Measurements from ENCODE around the gene OGDHL. TPM values are rescaled to one million over a fixed set of nuclear protein-coding genes. Genes with fewer than 3 reads are reported as not detected.

Gene OGDHL
- total and polyA plus RNA-seq, 2 experiments from 2014 or later, result not detected

DNA sequence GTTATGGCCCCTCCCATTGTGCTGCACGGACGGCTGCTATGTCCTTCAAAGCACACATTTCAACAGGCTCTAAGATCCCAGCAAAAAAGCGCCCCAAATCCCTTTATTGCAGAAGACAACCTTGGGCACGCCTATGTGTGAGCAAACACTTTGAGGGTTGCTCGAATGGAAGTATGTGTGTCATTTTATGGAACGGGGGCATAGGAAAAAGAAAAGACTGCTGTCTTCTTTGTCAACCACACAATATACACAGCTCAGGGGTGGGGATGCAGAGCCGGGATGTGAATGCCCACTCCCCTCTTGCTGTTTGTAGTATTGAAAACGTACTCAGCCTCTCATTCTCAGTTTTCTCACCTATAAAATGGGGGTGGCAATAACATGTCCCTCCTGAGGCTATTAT is 50.6 kb downstream of the OGDHL start:
- Histone ChIP-seq H3K4me2 (ENCODE audit: unreplicated experiment) (no peak overlapping the region), H3K4me1 (ENCODE audit: insufficient read depth) (no peaks in the 10 kb centered on the region), H3K27ac (no peak overlapping the region), H3K9me2 (ENCODE audit: insufficient read depth) (no peaks in the 10 kb centered on the region), H3K9me3 (ENCODE audit: low read depth) (no peaks in the 10 kb centered on the region), H3K36me3 (ENCODE audit: low read depth) (no peaks in the 10 kb centered on the region), H3K79me2 (ENCODE audit: insufficient read depth) (no peaks in the 10 kb centered on the region), H3K4me3 (no peak overlapping the region), H3K9ac (no peak overlapping the region), H3K27me3 (replicated peaks; ENCODE audit: insufficient read depth) (peaks cover 30% of the 10 kb centered on the region), H2AFZ (no peak overlapping the region), H3F3A (ENCODE audit: insufficient read depth) (no peaks in the 10 kb centered on the region), H4K20me1 (ENCODE audit: insufficient read depth) (no peaks in the 10 kb centered on the region)
- in situ Hi-C loops (cut with MboI), result no loop called here
- WGBS, 2 experiments (ENCODE audit: low coverage in 1 of 2, low lambda C conversion rate in 2 of 2, missing lambda C conversion rate in 2 of 2), result 14% methylated on average over 8 of the region's 8 CpGs
- DNase-seq, result no peak
- TF ChIP-seq EZH2phosphoT487 (IDR thresholded peaks at IDR 0.05; ENCODE audit: insufficient read depth, low read depth) (no peak), EZH2 (IDR thresholded peaks at IDR 0.05; ENCODE audit: insufficient read depth, poor library complexity, severe bottlenecking) (no peak)

GRCh38 chr10:49710966-49711365 is 51.2 kb downstream of the OGDHL start:
- Histone ChIP-seq H3K4me2 (ENCODE audit: unreplicated experiment) (no peak overlapping the region), H3K27ac (no peak overlapping the region), H3K9ac (no peak overlapping the region), H3K4me3 (no peak overlapping the region), H3K9me2 (ENCODE audit: insufficient read depth) (no peaks in the 10 kb centered on the region), H2AFZ (no peak overlapping the region), H3K9me3 (ENCODE audit: low read depth) (no peaks in the 10 kb centered on the region), H3K4me1 (ENCODE audit: insufficient read depth) (no peaks in the 10 kb centered on the region), H3K36me3 (ENCODE audit: low read depth) (no peaks in the 10 kb centered on the region), H3K27me3 (replicated peaks; ENCODE audit: insufficient read depth) (peaks cover 30% of the 10 kb centered on the region), H4K20me1 (ENCODE audit: insufficient read depth) (no peaks in the 10 kb centered on the region), H3K79me2 (ENCODE audit: insufficient read depth) (no peaks in the 10 kb centered on the region), H3F3A (ENCODE audit: insufficient read depth) (no peaks in the 10 kb centered on the region)
- 24 to 43% methylated on average over 6 of the region's 6 CpGs for WGBS, 2 experiments (ENCODE audit: low coverage in 1 of 2, low lambda C conversion rate in 2 of 2, missing lambda C conversion rate in 2 of 2)
- in situ Hi-C loops (cut with MboI), result no loop called here
- no peak for DNase-seq
- TF ChIP-seq EZH2phosphoT487 (IDR thresholded peaks at IDR 0.05; ENCODE audit: insufficient read depth, low read depth), result no peak
- no peak for TF ChIP-seq EZH2 (IDR thresholded peaks at IDR 0.05; ENCODE audit: insufficient read depth, poor library complexity, severe bottlenecking)

GRCh38 chr10:49709934-49710333 is 52.2 kb downstream of the OGDHL start:
- H3K9me3 ChIP-seq (ENCODE audit: low read depth), result no peaks in the 10 kb centered on the region
- H3K9ac ChIP-seq, result no peak overlapping the region
- H3F3A ChIP-seq (ENCODE audit: insufficient read depth), result no peaks in the 10 kb centered on the region
- H3K27me3 ChIP-seq (replicated peaks; ENCODE audit: insufficient read depth), result peaks cover 39% of the 10 kb centered on the region
- no peaks in the 10 kb centered on the region for H3K9me2 ChIP-seq (ENCODE audit: insufficient read depth)
- in situ Hi-C loops (cut with MboI), result no loop called here
- 38 to 42% methylated on average over 5 of the region's 5 CpGs for WGBS, 2 experiments (ENCODE audit: low coverage in 1 of 2, low lambda C conversion rate in 2 of 2, missing lambda C conversion rate in 2 of 2)
- no peak overlapping the region for H2AFZ ChIP-seq
- no peaks in the 10 kb centered on the region for H3K4me1 ChIP-seq (ENCODE audit: insufficient read depth)
- no peak overlapping the region for H3K27ac ChIP-seq
- H3K36me3 ChIP-seq (ENCODE audit: low read depth), result no peaks in the 10 kb centered on the region
- no peak overlapping the region for H3K4me2 ChIP-seq (ENCODE audit: unreplicated experiment)
- H3K4me3 ChIP-seq, result no peak overlapping the region
- H3K79me2 ChIP-seq (ENCODE audit: insufficient read depth), result no peaks in the 10 kb centered on the region
- TF ChIP-seq EZH2phosphoT487 (IDR thresholded peaks at IDR 0.05; ENCODE audit: insufficient read depth, low read depth), result no peak
- no peak for TF ChIP-seq EZH2 (IDR thresholded peaks at IDR 0.05; ENCODE audit: insufficient read depth, poor library complexity, severe bottlenecking)
- no peaks in the 10 kb centered on the region for H4K20me1 ChIP-seq (ENCODE audit: insufficient read depth)
- no peak for DNase-seq

- TF ChIP-seq EZH2phosphoT487 (IDR thresholded peaks at IDR 0.05; ENCODE audit: insufficient read depth, low read depth) (no peak), EZH2 (IDR thresholded peaks at IDR 0.05; ENCODE audit: insufficient read depth, poor library complexity, severe bottlenecking) (no peak)
- no peak overlapping the region for H3K4me3 ChIP-seq
- no peak for DNase-seq
- no peaks in the 10 kb centered on the region for H3K9me2 ChIP-seq (ENCODE audit: insufficient read depth)
- H3K9me3 ChIP-seq (ENCODE audit: low read depth), result no peaks in the 10 kb centered on the region
- no peak overlapping the region for H3K27ac ChIP-seq
- no peaks in the 10 kb centered on the region for H3K36me3 ChIP-seq (ENCODE audit: low read depth)
- H4K20me1 ChIP-seq (ENCODE audit: insufficient read depth), result no peaks in the 10 kb centered on the region
- peaks cover 50% of the 10 kb centered on the region for H3K27me3 ChIP-seq (replicated peaks; ENCODE audit: insufficient read depth)
- no peak overlapping the region for H3K4me2 ChIP-seq (ENCODE audit: unreplicated experiment)
- H3K9ac ChIP-seq, result no peak overlapping the region
- no peaks in the 10 kb centered on the region for H3K79me2 ChIP-seq (ENCODE audit: insufficient read depth)
- in situ Hi-C loops (cut with MboI), result no loop called here
- H2AFZ ChIP-seq, result no peak overlapping the region
- 24 to 32% methylated on average over 3 of the region's 3 CpGs for WGBS, 2 experiments (ENCODE audit: low coverage in 1 of 2, low lambda C conversion rate in 2 of 2, missing lambda C conversion rate in 2 of 2)
- H3K4me1 ChIP-seq (ENCODE audit: insufficient read depth), result no peaks in the 10 kb centered on the region
- H3F3A ChIP-seq (ENCODE audit: insufficient read depth), result no peaks in the 10 kb centered on the region
Observed at GRCh38 chr10:49707585-49707984, 54.5 kb downstream of the OGDHL start.

GRCh38 chr10:49700997-49701396 is 61.1 kb downstream of the OGDHL start:
- no peaks in the 10 kb centered on the region for H3K79me2 ChIP-seq (ENCODE audit: insufficient read depth)
- H3K27me3 ChIP-seq (replicated peaks; ENCODE audit: insufficient read depth), result peaks cover 44% of the 10 kb centered on the region
- no peaks in the 10 kb centered on the region for H3K36me3 ChIP-seq (ENCODE audit: low read depth)
- no peak overlapping the region for H3K4me2 ChIP-seq (ENCODE audit: unreplicated experiment)
- H3K9me3 ChIP-seq (ENCODE audit: low read depth), result no peaks in the 10 kb centered on the region
- no peak overlapping the region for H3K9ac ChIP-seq
- no peak for DNase-seq
- H3K4me1 ChIP-seq (ENCODE audit: insufficient read depth), result no peaks in the 10 kb centered on the region
- no peak overlapping the region for H3K27ac ChIP-seq
- no peaks in the 10 kb centered on the region for H3K9me2 ChIP-seq (ENCODE audit: insufficient read depth)
- in situ Hi-C loops (cut with MboI), result no loop called here
- no peaks in the 10 kb centered on the region for H4K20me1 ChIP-seq (ENCODE audit: insufficient read depth)
- no peak overlapping the region for H3K4me3 ChIP-seq
- no peak for TF ChIP-seq EZH2 (IDR thresholded peaks at IDR 0.05; ENCODE audit: insufficient read depth, poor library complexity, severe bottlenecking)
- TF ChIP-seq EZH2phosphoT487 (IDR thresholded peaks at IDR 0.05; ENCODE audit: insufficient read depth, low read depth), result no peak
- H3F3A ChIP-seq (ENCODE audit: insufficient read depth), result no peaks in the 10 kb centered on the region
- WGBS, 2 experiments (ENCODE audit: low coverage in 1 of 2, low lambda C conversion rate in 2 of 2, missing lambda C conversion rate in 2 of 2), result 0 to 2% methylated on average over 3 of the region's 3 CpGs
- H2AFZ ChIP-seq, result no peak overlapping the region
